ENCODE measurements around the gene HOXA7. TPM values are rescaled to one million over a fixed set of nuclear protein-coding genes. Genes with fewer than 3 reads are reported as not detected.

HOXA7 gene
- polyA plus RNA-seq, 1 donor = 19.1 TPM

- DNase-seq (ENCODE audit: low read depth) = no peak
Measured at GRCh38 chr7:27134392-27134791, 22.1 kb downstream of the HOXA7 start.

- no peak for DNase-seq (ENCODE audit: low read depth)
Measured at GRCh38 chr7:27133409-27134231, 22.9 kb downstream of the HOXA7 start.

GRCh38 chr7:27132978-27133377 lies 23.5 kb downstream of the HOXA7 start:
- no peak for DNase-seq (ENCODE audit: low read depth)

- no peak for DNase-seq (ENCODE audit: low read depth)
Measured at GRCh38 chr7:27132214-27132613, 24.3 kb downstream of the HOXA7 start.

- no peak for DNase-seq (ENCODE audit: low read depth)
Measured at GRCh38 chr7:27131390-27131819, 25.1 kb downstream of the HOXA7 start.

GRCh38 chr7:27130540-27131389 lies 25.7 kb downstream of the HOXA7 start, which contains the start of gene HOXA4:
Gene HOXA4 (minus strand): TSS chr7:27130757. CDS start chr7:27130733, 24 bp downstream.
- no peak for DNase-seq (ENCODE audit: low read depth)

- DNase-seq (ENCODE audit: low read depth) = no peak
Measured at GRCh38 chr7:27129729-27130539, 26.5 kb downstream of the HOXA7 start.

- DNase-seq (ENCODE audit: low read depth) = no peak
Measured at GRCh38 chr7:27128776-27129728, 27.4 kb downstream of the HOXA7 start.

- DNase-seq (ENCODE audit: low read depth) = no peak
Measured at GRCh38 chr7:27128034-27128433, 28.4 kb downstream of the HOXA7 start.

- no peak for DNase-seq (ENCODE audit: low read depth)
Measured at GRCh38 chr7:27126596-27127327, 29.7 kb downstream of the HOXA7 start.

GRCh38 chr7:27125986-27126394 lies 30.5 kb downstream of the HOXA7 start:
- no peak for DNase-seq (ENCODE audit: low read depth)

GRCh38 chr7:27124902-27125689 lies 31.4 kb downstream of the HOXA7 start:
- no peak for DNase-seq (ENCODE audit: low read depth)

GRCh38 chr7:27124096-27124901 lies 32.2 kb downstream of the HOXA7 start:
- DNase-seq (ENCODE audit: low read depth) = no peak

GRCh38 chr7:27123477-27124053 lies 32.9 kb downstream of the HOXA7 start:
- no peak for DNase-seq (ENCODE audit: low read depth)

- no peak for DNase-seq (ENCODE audit: low read depth)
Measured at GRCh38 chr7:27123007-27123476, 33.4 kb downstream of the HOXA7 start.

- DNase-seq (ENCODE audit: low read depth) = no peak
Measured at GRCh38 chr7:27122077-27122910, 34.2 kb downstream of the HOXA7 start.

- DNase-seq (ENCODE audit: low read depth) = no peak
Measured at GRCh38 chr7:27121684-27122076, 34.8 kb downstream of the HOXA7 start.

All from forelimb muscle (tissue), 1 donor.